HPDE6-E6E7 (cell line): ENCODE measurements around the gene TGFB2.

ENCODE experiments used
- DNase-seq: peaks from one replicate; pipeline ENCODE4 v3.0.0; 2011; ENCODE audit warnings: missing footprints; ENCODE audit errors: extremely low spot score

TGFB2 gene

GRCh38 chr1:218424502-218424901 lies 79.4 kb downstream of the TGFB2 start:
- no peak for DNase-seq

DNA sequence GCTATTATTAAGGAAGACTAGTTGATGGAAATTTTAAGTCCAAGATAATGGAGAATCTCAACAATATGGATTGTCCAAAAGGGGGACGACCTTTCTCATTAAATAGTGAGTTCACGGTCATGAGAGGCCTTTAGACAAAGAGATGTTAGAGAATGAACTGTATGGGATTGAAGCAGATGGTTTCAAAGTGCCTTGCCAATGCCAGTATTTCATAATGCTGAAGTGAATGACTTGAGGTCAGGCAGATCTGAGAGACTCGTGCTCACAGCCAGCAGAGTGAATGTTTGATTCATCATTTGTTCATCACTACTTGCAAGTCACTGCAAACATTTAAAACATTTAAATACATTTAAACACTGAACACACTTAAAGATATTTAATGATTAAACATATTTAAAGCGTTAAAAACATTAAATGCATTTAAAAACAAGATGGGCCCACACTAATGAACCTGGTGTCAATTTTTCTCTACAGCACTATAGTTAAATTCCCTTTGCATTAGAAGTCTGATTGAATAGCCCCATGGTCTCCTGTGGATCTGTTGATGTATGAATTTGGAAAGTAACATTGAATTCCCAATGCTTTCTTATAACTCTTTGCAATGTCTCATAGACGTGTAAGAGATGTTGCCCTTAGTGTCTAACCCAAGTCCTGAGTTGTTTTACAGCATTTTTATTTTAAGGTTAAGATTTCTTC lies 80.7 kb downstream of the TGFB2 start:
- DNase-seq, result peak; percentile 29

- DNase-seq, result peak; percentile 26
Measured at GRCh38 chr1:218426343-218426657, 81.2 kb downstream of the TGFB2 start.

GRCh38 chr1:218429301-218429700 lies 84.2 kb downstream of the TGFB2 start:
- DNase-seq, result no peak

DNA sequence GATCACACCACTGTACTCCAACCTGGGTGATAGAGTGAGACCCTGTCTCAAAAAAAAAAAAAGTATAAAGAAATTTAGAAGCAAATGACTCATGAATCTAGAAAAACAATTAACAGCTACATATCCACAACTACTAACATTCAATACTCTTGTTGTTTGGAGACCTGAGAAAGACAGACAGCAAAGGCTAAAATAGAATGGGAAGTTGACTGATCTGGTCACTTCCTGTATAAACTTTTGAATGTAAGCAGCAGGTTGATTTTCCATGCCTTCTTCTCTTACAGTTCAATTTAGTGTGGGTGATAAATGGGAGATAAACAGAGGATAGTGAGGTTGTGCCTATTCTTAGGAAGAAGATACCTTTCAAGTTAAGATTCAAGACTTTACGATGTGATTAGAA lies 85.2 kb downstream of the TGFB2 start:
- DNase-seq, result no peak

DNA sequence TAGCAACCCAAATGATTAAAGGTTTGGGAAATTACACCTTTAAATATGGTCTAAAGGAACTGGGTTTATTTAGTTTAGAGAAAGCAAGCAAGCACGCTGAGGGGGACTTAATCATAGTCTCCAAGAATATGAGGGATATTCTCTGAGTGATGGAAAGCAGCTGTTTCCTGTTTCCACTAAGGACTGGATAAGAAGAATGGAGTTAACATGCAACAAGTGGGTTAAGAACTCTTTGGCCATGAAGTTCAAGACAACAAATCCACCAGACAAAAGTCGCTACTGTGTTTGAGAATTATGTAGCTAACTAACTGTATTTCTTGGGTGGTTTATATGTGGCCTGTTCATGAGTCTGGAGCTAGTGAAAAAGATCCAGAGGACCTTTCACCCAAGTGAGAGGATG lies 85.7 kb downstream of the TGFB2 start:
- DNase-seq, result no peak

DNA sequence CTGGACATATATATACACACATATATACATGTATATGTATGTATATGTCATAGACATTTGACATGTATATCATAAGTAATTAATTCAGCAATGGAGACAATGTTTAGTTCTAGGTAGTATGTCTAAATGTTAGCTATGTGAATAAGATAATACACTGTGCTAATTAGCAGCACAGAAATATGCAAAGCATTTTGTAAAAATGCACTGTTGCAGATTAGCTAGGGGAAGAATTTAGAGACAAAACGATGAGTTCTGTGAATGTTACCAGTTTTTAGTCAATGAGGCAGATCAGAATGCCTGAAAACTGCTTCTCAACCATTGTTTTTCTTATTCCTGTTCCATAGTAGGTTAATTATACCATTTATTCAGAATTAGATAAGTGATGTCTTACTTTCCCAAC lies 86.3 kb downstream of the TGFB2 start:
- no peak for DNase-seq

DNA sequence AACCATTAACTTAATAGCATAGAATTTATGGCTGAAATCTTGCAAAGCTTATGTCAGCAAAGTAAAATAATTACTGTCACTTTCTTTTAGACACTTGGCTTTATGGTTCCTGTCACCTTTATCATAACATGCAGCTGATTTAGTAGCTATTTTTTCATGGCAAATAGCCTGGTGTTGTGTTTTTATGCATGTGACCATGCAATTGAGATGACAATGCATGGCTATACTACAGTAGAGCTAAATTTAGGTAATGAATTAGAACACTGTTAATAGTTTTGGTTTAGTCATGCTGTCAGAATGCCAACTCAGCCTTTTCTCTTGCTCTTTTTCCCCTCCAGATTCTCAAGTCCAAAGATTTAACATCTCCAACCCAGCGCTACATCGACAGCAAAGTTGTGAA lies 88.6 kb downstream of the TGFB2 start:
- DNase-seq, result no peak

DNA sequence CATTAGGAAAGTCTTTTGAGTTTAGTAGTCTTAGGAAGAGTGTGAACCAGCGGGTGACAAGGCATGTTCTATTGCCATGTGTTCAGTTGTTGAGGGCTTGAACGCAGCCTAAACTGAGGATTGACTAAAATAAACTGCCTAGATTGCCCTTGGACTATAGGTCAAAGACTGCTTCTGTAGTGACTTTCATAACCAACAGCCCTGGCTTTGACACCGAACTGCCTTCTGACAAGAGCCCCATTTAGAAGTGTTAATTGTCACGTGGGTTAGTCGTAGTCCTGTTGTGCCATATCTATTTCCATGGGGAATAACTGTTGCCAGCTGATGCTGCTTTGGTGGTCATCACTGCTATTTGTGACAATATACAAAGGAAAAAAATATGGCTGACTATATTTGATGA lies 90.4 kb downstream of the TGFB2 start:
- DNase-seq, result no peak

DNA sequence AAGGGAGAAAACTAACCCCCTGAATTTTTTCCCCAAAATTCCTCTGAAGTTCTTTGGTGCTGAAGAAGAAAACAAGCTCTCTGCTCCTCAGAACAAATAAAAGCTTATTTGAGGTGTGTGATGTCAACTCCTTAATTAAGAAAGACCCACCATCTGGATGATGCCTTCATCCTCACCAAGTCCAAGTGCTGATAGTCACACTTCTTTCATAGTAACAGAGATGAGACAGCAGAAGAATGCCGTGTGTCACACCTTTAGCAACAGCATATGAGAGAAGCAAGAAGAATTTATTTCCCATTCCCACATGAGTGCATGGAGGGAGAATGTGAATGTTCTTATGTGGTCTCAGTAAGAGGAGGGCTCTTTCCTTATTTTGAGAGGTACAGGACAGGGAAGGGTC lies 91.2 kb downstream of the TGFB2 start:
- no peak for DNase-seq

DNA sequence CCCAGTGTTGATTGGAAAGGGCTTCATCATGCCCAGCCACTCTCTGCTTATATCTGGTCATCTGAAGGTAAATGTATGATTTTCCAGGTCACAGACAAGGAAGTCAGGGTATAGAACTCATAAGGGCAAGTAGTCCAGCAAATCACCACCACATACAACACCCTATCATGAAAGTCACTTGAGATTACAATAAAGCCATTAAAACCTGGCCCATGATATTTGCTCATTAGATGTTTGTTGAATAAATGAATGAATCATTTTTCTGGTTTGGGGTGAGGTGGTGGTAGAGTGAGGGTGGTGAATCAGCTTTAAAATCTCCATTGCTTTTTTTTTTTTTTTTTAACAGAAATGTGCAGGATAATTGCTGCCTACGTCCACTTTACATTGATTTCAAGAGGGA lies 91.9 kb downstream of the TGFB2 start:
- no peak for DNase-seq

- DNase-seq, result no peak
Measured at GRCh38 chr1:218439541-218440295, 94.6 kb downstream of the TGFB2 start.

- DNase-seq, result no peak
Measured at GRCh38 chr1:218443255-218443654, 98.1 kb downstream of the TGFB2 start.

GRCh38 chr1:218444173-218444572 lies 99.0 kb downstream of the TGFB2 start:
- no peak for DNase-seq

DNA sequence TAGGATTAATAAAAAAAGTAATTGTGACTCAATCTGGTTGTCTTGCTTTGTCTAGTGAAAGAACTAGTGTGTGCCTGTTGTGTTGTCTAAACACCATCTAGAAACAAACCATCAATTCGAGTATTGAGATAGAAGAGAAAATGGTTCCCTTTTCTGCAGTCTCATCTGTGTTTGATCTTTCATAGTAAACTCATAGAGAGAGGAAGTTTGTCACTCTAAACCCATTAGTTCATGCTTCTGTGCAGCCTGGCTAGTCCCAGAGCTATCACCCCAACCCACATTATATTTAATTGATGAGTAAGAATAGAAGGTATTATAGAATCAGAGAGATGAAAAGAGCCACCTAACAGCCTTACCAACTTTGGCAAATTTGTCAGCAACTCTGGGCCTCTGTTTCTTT lies 99.5 kb downstream of the TGFB2 start:
- DNase-seq, result no peak

DNA sequence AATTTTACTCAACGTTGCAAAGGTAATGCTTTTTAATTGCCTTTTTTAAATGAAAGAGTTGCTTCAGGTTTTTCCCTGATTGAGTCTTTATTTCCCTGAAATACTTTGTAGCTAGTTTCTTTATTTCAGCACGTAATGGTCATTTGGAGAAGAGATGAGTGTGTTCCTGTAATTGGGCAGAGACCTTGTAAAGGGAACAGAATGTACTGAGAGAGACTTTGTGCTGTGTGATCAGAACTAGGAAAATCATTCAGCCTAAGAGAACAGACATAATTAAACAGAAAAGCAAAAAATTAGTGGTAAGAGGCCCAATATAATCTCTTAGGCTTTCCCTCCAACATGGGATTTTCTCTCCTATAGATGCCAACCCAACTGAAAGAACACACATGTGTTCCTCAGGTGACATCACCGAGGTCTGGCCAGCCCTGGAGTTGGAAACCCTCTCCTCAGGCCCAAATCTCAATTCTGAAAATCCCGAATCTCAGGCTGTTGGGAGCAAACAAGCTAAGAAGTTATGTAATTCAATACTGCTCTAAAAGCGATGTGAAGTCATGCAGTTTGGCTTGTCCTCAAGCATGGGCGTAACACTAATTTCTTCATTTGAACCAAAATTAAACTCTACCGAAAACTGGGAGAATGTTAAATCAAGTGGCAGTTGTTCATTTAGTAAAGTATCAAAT lies 102.0 kb downstream of the TGFB2 start:
- no peak for DNase-seq

DNA sequence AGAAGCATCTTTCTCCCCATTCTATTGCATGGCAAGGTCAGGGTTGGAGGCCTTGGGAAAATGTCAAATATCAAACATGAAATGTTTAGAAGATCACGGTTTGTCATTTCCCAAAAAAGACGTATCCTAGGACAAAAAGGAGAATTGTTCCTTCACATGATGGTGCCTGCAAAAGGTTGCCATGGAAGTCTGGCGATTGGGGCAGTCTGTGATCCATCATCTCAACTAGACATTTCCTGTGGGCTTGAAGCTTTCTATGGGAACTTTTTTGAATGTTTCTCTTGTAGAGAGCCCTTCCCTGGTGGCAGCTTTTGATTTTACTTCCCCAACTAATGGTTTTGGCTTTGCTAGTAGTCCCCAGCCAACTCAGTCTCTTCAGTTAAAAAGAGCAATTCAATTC lies 106.3 kb downstream of the TGFB2 start:
- no peak for DNase-seq

GRCh38 chr1:218454700-218455282 lies 109.7 kb downstream of the TGFB2 start:
- DNase-seq, result no peak

DNA sequence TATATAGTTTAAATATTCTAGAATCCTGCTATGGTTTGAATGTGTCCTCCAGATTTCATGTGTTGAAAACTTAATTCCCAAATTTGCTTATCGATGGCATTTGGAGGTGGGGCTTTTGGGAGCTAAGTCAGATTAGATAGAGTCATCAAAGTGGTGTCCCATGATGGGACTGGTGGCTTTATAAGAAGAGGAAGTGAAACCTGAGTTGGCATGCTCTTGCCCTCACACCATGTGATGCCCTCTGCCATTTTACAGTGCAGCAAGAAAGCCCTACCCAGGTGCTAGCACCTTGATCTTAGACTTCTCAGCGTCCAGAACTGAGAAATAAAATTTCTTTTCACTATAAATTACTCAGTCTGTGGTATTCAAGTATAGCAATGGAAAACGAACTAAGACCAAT lies 111.3 kb downstream of the TGFB2 start:
- DNase-seq, result no peak

GRCh38 chr1:218459450-218459849 lies 114.3 kb downstream of the TGFB2 start:
- DNase-seq, result no peak

- peak; percentile 64 for DNase-seq
Measured at GRCh38 chr1:218459878-218460711, 115.0 kb downstream of the TGFB2 start.

GRCh38 chr1:218461351-218461750 lies 116.2 kb downstream of the TGFB2 start:
- no peak for DNase-seq
